ENCODE measurements around the gene MUC4. TPM values are rescaled to one million over a fixed set of nuclear protein-coding genes. Genes with fewer than 3 reads are reported as not detected.

Gene MUC4
- total and polyA plus RNA-seq, 2 of the 4 experiments (the other 2 are of a cell fraction), result not detected

DNA sequence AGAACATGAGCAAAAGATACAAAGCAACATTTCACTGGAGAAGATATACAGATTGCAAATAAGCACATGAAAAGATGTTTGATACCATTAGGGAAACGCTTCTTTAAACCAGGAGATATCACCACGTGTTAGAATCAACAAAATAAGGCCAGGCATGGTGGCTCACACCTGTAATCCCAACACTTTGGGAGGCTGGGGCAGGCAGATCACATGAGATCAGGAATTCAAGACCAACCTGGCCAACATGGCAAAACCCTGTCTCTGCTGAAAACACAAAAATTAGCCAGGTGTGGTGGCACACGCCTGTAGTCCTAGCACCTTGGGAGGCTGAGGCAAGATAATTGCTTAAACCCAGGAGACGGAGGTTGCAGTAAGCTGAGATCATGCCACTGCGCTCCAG lies 111.4 kb downstream of the MUC4 start:
- Histone ChIP-seq H4K91ac (ENCODE audit: insufficient read depth, low read depth, low read length) (no peak overlapping the region), H3K27ac (ENCODE audit: insufficient read depth, low read length) (no peak overlapping the region), H3K4ac (ENCODE audit: low read depth, low read length) (no peak overlapping the region), H2BK20ac (ENCODE audit: low read depth, low read length) (no peak overlapping the region), H3K9me1 (ENCODE audit: insufficient read depth, low read length) (peaks cover 13% of the 10 kb centered on the region), H2AK9ac (replicated peaks; ENCODE audit: low read depth, low read length, poor library complexity) (no peak overlapping the region), H2BK15ac (ENCODE audit: low read depth, low read length) (no peak overlapping the region), H4K8ac (ENCODE audit: low read depth in 2 of 2, low read length in 2 of 2) (no peak overlapping the region), H2BK5ac (ENCODE audit: low read depth, low read length, poor library complexity, severe bottlenecking) (no peak overlapping the region), H3K18ac (ENCODE audit: low read depth, low read length) (no peak overlapping the region), H4K20me1 (ENCODE audit: insufficient read depth, low read length) (peaks cover 4% of the 10 kb centered on the region; the same call in 1 of the 2 replicates), H3K4me1 (ENCODE audit: control insufficient read depth, insufficient read depth, low read length) (peaks cover 11% of the 10 kb centered on the region), H2BK120ac (ENCODE audit: low read depth, low read length) (no peak overlapping the region), H3K27me3 (ENCODE audit: control insufficient read depth, insufficient read depth, low read length) (peaks cover 9% of the 10 kb centered on the region), H2AFZ (replicated peaks; ENCODE audit: low read length, poor library complexity) (no peak overlapping the region), H3K23ac (ENCODE audit: low read depth, low read length) (no peak overlapping the region), H3K9me3 (ENCODE audit: control insufficient read depth, insufficient read depth, low read length) (no peaks in the 10 kb centered on the region), H3K4me3 (ENCODE audit: insufficient read depth, low read depth, low read length) (no peak overlapping the region), H2AK5ac (ENCODE audit: low read depth, low read length) (no peak overlapping the region), H3K56ac (ENCODE audit: extremely low read depth, insufficient read depth, low read length) (no peak overlapping the region), H3K36me3 (ENCODE audit: control insufficient read depth, insufficient read depth, low read length) (peaks cover 3% of the 10 kb centered on the region; the same call in 1 of the 2 replicates), H4K5ac (ENCODE audit: low read depth, low read length) (no peak overlapping the region), H3K9ac (ENCODE audit: low read depth, low read length) (no peak overlapping the region), H3K4me2 (ENCODE audit: low read depth, low read length) (no peak overlapping the region), H3K14ac (replicated peaks; ENCODE audit: low read depth, low read length) (no peak overlapping the region), H3K79me1 (ENCODE audit: low read depth in 1 of 2, low read length in 2 of 2) (peaks cover 0 to 7% of the 10 kb centered on the region in 2 experiments; a peak in 2 of 4 replicates)
- intact Hi-C loops (cut with micrococcal nuclease) (no loop called here), dilution Hi-C loops (cut with HindIII; ENCODE audit: low sequenced_read_pairs, unreplicated experiment) (no loop called here), in situ Hi-C loops (cut with MboI; ENCODE audit: low sequenced_read_pairs) (no loop called here)
- DNase-seq, result no peak
- ChIA-PET CTCF (no interaction called here), POLR2A (ENCODE audit: unreplicated experiment) (no interaction called here)
- WGBS, 2 experiments (ENCODE audit: extremely low coverage in 2 of 2, insufficient read length in 1 of 2), result 79% methylated on average over 5 of the region's 5 CpGs; no CpG with 5 or more reads in 1 of the 2 experiments
- BruUV-seq (replicated peaks), result no TSS peak
- TF ChIP-seq RAD21 (IDR thresholded peaks at IDR 0.05; ENCODE audit: low read length) (no peak), CHD1 (IDR thresholded peaks at IDR 0.05; ENCODE audit: low read depth, low read length) (no peak), POLR2A (IDR thresholded peaks at IDR 0.05; ENCODE audit: low read depth, low read length) (no peak), CTCF (conservative IDR thresholded peaks at IDR 0.05; ENCODE audit: low read depth, low read length) (no peak), MXI1 (IDR thresholded peaks at IDR 0.05; ENCODE audit: borderline replicate concordance, low read depth, low read length) (no peak), CEBPB (IDR thresholded peaks at IDR 0.05; ENCODE audit: low read depth, low read length) (no peak), USF2 (IDR thresholded peaks at IDR 0.05; ENCODE audit: low read depth, low read length) (no peak), RCOR1 (IDR thresholded peaks at IDR 0.05; ENCODE audit: insufficient replicate concordance, low read length) (no peak), NFE2L2 (IDR thresholded peaks at IDR 0.05; ENCODE audit: low read depth, low read length) (no peak), BHLHE40 (IDR thresholded peaks at IDR 0.05; ENCODE audit: low read depth, low read length) (no peak), MAZ (IDR thresholded peaks at IDR 0.05; ENCODE audit: borderline replicate concordance, low read depth, low read length) (no peak), FOS (IDR thresholded peaks at IDR 0.05; ENCODE audit: low read depth, low read length) (no peak), SMC3 (IDR thresholded peaks at IDR 0.05; ENCODE audit: low read depth, low read length) (no peak), RFX5 (IDR thresholded peaks at IDR 0.05; ENCODE audit: low read depth, low read length) (no peak), MAFK (IDR thresholded peaks at IDR 0.05; ENCODE audit: low read depth, low read length) (no peak)
- TF ChIP-seq, protein P1, sequence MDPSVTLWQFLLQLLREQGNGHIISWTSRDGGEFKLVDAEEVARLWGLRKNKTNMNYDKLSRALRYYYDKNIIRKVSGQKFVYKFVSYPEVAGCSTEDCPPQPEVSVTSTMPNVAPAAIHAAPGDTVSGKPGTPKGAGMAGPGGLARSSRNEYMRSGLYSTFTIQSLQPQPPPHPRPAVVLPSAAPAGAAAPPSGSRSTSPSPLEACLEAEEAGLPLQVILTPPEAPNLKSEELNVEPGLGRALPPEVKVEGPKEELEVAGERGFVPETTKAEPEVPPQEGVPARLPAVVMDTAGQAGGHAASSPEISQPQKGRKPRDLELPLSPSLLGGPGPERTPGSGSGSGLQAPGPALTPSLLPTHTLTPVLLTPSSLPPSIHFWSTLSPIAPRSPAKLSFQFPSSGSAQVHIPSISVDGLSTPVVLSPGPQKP (IDR thresholded peaks at IDR 0.05; ENCODE audit: borderline replicate concordance, low read depth, low read length), result no peak
- no peak for ATAC-seq (ENCODE audit: low read depth)

Data from IMR-90 (cell line).